Progenitor cell of endocrine pancreas (in vitro differentiated cells): ENCODE results near the gene MROH2A. TPM values are rescaled to one million over a fixed set of nuclear protein-coding genes. Genes with fewer than 3 reads are reported as not detected.

Source experiments
- DNase-seq: peaks from one replicate; pipeline ENCODE4 v3.0.0; 2021; ENCODE audit warnings: low spot score; ENCODE audit not compliant: unreplicated experiment
- H3K27ac Mint-ChIP-seq: 2 replicates; pipeline ENCODE4 v1.8.0; 2021; ENCODE audit warnings: mild to moderate bottlenecking, moderate library complexity, mixed read lengths
- H3K27me3 Mint-ChIP-seq: 2 replicates; pipeline ENCODE4 v1.8.0; 2021; ENCODE audit warnings: mixed read lengths
- H3K36me3 Mint-ChIP-seq: 2 replicates; pipeline ENCODE4 v1.8.0; 2022; ENCODE audit warnings: mixed read lengths; ENCODE audit not compliant: insufficient read depth
- H3K4me1 Mint-ChIP-seq: 2 replicates; pipeline ENCODE4 v1.8.0; 2021; ENCODE audit warnings: low read depth, mixed read lengths
- H3K4me3 Mint-ChIP-seq: 2 replicates; pipeline ENCODE4 v1.8.0; 2021; ENCODE audit warnings: low read depth, mild to moderate bottlenecking, moderate library complexity, mixed read lengths
- H3K9me3 Mint-ChIP-seq: 2 replicates; pipeline ENCODE4 v1.8.0; 2021; ENCODE audit warnings: low read depth, mixed read lengths
- CTCF ChIP-seq: fragments of 200-600 bp; sonication (generic); IDR thresholded peaks from one replicate; pipeline ENCODE4 v1.5.0; 2021; ENCODE audit warnings: antibody characterized with exemption, mild to moderate bottlenecking; ENCODE audit not compliant: unreplicated experiment
- total RNA-seq: library from RNA; stranded (reverse); gene quantifications from 2 replicates; pipeline ENCODE4 v1.2.1, GENCODE V29; 2021

MROH2A gene
- total RNA-seq, 1 donor from 2014 or later, result not detected

DNA sequence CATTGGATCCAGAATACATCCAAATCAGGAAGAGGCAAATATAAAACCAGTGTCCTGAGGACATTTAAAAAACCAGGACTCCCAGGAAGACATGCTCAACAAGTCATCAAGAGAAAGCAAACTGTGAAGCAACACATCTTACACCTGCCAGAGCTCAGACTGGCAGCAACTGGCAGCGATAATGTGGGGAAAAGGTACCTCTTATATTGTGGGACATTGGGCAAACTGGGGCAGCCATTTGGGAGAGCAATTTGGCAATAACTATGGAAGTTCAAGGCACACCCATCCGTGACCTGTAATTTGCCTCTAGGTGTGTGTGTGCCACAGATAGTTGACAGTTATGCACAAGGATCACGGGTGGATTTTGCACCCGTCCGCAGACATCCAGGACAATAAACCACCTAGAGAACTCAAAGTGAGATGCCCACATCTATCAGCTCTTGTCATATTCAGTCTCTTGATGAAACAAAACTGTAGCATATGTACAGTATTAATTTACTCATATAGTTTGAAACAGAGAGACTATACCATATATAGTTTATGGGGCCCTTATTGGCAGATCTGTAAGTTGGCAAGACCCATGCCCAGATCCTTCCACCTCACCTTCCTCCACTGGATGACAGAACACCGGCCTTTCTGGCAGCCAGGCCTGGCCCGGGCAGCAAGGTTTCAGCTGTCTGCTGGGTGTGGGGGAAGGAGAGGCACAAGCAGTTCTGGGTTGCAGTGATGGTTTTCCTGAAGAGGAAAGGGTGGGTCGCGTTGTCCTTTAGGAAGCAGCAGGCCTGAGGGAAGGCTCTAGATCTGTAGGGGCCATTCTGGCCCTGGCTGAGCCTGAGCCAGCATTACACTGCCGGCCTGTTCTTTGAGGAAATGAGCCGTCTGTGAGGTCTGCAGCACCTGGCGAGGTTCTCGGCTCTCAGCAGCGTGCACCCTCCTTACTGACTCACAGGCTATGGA, 57.4 kb downstream of the MROH2A start:
- H3K4me3 Mint-ChIP-seq, result no peak overlapping the region
- peaks cover 1% of the 10 kb centered on the region for H3K4me1 Mint-ChIP-seq
- peaks cover 16% of the 10 kb centered on the region for H3K36me3 Mint-ChIP-seq
- no peak for DNase-seq
- H3K27me3 Mint-ChIP-seq, result no peaks in the 10 kb centered on the region
- H3K27ac Mint-ChIP-seq, result no peak overlapping the region
- no peak for TF ChIP-seq CTCF
- no peaks in the 10 kb centered on the region for H3K9me3 Mint-ChIP-seq

- Mint-ChIP-seq H3K27me3 (no peaks in the 10 kb centered on the region), H3K4me1 (peaks cover 1% of the 10 kb centered on the region), H3K4me3 (no peak overlapping the region), H3K9me3 (no peaks in the 10 kb centered on the region), H3K27ac (no peak overlapping the region), H3K36me3 (peaks cover 16% of the 10 kb centered on the region)
- no peak for DNase-seq
- TF ChIP-seq CTCF, result no peak
These were observed 58.2 kb downstream of the MROH2A start for GRCh38 chr2:233836359-233836758.

DNA sequence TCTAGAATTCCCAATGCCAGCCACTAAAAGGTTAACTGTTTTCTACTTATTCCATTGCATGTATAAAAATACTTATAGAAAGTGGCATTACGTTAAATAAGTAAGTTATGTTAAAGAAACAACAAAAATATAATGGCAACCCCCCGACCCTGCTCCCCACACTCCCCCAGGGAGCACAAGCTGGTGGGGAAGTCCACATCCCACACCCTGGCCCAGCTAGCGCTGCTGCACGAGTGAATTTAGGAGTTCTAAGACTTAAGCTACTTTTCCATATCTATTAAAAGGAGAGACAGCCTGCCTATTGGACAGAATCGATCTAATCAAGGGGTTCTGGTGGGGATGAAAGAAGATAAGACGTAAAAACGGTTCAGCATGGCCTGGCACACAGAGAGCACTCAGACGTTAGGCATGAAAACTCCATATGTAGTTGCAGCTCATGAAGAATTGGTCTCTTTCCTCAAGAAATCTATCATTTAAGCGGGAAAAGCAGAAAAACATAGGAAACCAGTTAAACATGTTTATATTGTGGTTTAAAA, 59.6 kb downstream of the MROH2A start:
- H3K36me3 Mint-ChIP-seq, result peaks cover 20% of the 10 kb centered on the region

GRCh38 chr2:233838251-233838650, 60.1 kb downstream of the MROH2A start:
- Mint-ChIP-seq H3K4me3 (no peak overlapping the region), H3K27me3 (no peaks in the 10 kb centered on the region), H3K27ac (no peak overlapping the region), H3K4me1 (peaks cover 1% of the 10 kb centered on the region), H3K9me3 (no peaks in the 10 kb centered on the region), H3K36me3 (peaks cover 20% of the 10 kb centered on the region)
- no peak for TF ChIP-seq CTCF
- DNase-seq, result no peak

More for the DNA sequence above, 59.6 kb downstream of the MROH2A start:
- Mint-ChIP-seq H3K27me3 (no peaks in the 10 kb centered on the region), H3K9me3 (no peaks in the 10 kb centered on the region), H3K27ac (peak overlapping the region; percentile 14), H3K4me1 (peaks cover 1% of the 10 kb centered on the region), H3K4me3 (no peak overlapping the region)
- no peak for DNase-seq
- TF ChIP-seq CTCF, result no peak

- Mint-ChIP-seq H3K27ac (peak overlapping the region; percentile 29), H3K4me1 (peaks cover 1% of the 10 kb centered on the region), H3K27me3 (no peaks in the 10 kb centered on the region), H3K36me3 (peaks cover 23% of the 10 kb centered on the region), H3K9me3 (no peaks in the 10 kb centered on the region), H3K4me3 (no peak overlapping the region)
- TF ChIP-seq CTCF, result no peak
- no peak for DNase-seq
These were observed 60.8 kb downstream of the MROH2A start for GRCh38 chr2:233838726-233839446.
